ENCODE measurements around the gene TPRA1.

DNA sequence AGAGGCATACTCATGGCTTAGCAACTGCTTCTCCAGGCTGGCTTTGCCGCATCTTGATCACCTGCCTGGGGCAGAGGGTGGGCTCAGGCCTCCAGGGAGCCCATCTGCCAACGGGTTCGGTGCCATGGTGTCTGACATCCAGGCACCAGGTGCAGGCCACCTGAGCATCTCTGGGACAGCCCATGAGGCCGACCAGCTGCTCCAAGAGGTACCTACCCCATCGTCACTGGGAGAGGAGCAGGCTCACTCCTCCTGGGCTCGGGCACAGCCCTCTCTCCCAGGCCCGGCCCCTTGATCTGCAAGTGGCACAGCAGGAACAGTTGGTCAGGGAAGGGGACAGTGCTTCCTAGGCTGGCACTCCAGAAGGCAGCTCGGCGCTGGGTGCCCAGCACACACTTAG is 21.9 kb downstream of the TPRA1 start:
- no peak for TF ChIP-seq POLR2AphosphoS5 (IDR thresholded peaks at IDR 0.05; ENCODE audit: insufficient read depth in 1 of 2, low read depth in 1 of 2)
- TF ChIP-seq, protein P1, sequence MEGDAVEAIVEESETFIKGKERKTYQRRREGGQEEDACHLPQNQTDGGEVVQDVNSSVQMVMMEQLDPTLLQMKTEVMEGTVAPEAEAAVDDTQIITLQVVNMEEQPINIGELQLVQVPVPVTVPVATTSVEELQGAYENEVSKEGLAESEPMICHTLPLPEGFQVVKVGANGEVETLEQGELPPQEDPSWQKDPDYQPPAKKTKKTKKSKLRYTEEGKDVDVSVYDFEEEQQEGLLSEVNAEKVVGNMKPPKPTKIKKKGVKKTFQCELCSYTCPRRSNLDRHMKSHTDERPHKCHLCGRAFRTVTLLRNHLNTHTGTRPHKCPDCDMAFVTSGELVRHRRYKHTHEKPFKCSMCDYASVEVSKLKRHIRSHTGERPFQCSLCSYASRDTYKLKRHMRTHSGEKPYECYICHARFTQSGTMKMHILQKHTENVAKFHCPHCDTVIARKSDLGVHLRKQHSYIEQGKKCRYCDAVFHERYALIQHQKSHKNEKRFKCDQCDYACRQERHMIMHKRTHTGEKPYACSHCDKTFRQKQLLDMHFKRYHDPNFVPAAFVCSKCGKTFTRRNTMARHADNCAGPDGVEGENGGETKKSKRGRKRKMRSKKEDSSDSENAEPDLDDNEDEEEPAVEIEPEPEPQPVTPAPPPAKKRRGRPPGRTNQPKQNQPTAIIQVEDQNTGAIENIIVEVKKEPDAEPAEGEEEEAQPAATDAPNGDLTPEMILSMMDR (IDR thresholded peaks at IDR 0.05): no peak
